ENCODE results near the gene ZNF497.
A peak's percentile ranks its signal among the peaks of the same experiment; 100 is the strongest.
"Not testable (repeated sequence)": the region's sequence is repeated elsewhere in the genome, so short reads cannot be mapped to it uniquely, and the experiment has no call there.

Gene ZNF497

DNA sequence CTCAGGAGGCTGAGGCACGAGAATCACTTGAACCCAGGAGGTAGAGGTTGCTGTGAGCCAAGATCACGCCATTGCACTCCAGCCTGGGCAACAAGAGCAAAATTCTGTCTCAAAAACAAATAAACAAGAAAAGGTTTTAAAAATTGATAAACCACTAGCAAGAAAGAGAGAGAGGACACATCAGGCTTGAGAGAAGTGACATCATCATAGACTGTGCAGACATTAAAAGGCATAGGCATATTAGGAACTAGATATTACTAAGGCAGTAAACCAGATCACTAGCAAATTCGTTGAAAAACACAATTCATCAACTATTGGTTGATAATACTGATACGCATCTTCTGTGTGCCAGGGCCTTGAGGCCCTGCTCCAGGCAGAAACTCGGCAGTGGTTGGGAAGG, 17.0 kb downstream of the ZNF497 start:
- DNase-seq: no peak

DNA sequence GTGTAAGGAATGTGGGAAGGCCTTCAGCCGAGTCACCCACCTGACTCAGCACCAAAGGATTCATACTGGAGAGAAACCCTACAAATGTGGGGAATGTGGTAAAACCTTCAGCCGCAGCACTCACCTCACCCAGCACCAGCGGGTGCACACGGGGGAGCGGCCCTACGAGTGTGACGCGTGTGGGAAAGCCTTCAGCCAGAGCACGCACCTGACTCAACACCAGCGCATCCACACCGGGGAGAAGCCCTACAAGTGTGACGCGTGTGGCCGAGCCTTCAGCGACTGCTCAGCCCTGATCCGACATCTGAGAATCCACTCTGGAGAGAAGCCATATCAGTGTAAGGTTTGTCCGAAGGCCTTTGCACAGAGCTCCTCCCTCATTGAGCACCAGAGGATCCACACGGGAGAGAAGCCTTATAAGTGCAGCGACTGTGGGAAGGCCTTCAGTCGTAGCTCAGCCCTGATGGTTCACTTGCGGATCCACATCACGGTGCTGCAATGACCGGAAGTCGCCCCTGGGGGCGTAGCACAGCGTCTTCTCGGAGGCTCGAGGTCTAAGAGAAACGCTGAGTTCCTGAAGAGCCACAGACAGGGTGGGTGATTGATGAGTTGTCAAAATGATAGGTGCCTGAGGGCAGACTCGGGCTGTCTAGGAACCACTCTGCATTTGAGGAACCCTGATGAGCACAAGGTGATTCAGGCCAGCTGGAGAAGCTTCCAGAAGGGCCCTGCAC, 23.6 kb downstream of the ZNF497 start:
- no peak for DNase-seq

DNA sequence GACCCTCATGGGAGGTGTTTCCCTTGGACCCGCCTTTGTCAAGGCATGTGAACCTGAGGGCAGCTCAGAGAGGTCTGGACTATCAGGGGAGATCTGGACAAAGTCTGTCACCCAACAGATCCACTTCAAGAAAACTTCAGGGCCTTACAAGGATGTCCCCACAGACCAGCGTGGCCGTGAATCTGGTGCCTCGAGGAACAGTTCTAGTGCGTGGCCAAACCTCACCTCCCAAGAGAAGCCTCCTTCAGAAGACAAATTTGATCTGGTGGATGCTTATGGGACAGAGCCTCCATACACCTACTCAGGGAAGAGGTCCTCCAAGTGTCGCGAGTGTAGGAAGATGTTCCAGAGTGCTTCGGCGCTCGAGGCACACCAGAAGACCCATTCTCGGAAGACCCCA, 24.2 kb downstream of the ZNF497 start:
- DNase-seq: no peak

DNA sequence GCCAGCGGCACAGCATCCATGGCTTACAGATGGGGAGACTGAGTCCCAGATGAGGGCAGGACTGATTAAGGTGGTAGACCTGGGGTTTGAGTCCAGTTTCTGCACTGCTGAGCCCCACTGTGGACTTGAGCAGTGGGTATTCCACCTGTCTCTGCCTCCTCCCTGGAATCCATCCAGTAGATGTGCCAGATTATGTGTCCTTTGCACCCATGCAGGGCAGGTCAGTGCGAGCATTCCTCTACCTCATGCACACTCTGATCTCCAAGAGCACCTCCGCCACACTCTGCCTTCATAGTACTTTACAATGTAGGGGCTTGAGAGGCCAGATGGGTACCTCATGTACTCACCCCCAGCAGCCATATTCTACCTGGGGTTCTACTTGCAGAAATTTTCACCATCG, 25.7 kb downstream of the ZNF497 start:
- no peak for DNase-seq

DNA sequence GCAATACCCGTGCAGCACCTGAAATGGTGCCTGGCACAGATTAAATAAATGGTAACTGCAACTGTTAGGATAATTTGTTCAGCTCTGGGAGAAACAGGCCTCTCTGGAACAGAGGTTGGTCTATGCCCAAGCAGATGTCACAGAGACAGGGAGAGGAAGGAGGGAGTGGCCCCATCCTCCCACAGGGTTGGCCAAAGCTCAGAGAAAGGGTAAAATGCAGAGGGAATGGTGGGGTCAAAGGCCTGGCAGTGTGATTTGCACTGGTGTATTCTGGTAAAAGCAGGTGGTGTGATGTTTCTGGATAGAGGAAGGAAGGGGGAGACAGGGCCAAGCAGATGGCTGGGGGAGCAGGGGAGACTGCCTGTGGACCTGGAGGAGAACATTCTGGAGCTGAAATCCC, 26.3 kb downstream of the ZNF497 start:
- no peak for DNase-seq

DNA sequence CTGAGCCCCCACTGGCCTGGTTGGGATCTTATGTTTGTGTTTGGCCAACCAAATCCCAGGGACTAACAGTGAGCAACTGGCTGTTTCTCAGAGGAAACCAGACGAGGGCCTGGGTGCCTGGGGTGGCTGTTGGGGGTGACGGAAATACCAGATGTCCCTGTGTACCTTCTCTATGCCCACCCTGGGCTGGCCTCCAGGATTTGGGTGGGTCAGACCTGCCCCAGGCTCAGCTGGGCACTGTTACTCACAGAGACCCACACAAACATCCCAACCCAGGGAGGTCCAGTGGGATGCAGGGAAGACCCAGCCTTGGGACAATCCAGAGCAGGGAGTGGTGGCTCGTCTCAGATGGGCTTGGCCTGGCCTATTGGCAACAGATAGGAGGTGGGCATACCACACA, 26.9 kb downstream of the ZNF497 start:
- no peak for DNase-seq

DNA sequence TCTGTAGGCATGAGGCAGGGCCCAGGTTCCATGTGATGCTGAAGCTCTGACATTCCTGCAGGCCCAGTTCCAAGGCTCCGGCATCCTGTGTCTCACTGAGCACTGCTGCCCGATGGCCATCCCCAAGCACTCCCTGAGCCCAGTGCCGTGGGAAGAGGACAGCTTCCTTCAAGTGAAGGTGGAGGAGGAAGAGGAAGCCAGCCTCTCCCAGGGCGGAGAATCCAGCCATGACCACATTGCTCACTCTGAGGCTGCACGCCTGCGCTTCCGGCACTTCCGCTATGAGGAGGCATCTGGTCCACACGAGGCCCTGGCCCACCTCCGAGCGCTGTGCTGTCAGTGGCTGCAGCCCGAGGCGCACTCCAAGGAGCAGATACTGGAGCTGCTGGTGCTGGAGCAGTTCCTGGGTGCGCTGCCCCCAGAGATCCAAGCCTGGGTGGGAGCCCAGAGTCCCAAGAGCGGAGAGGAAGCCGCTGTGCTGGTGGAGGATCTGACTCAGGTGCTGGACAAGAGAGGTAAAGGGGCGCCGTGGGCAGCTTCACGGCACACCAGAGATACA, 27.8 kb downstream of the ZNF497 start:
- DNase-seq: no peak

DNA sequence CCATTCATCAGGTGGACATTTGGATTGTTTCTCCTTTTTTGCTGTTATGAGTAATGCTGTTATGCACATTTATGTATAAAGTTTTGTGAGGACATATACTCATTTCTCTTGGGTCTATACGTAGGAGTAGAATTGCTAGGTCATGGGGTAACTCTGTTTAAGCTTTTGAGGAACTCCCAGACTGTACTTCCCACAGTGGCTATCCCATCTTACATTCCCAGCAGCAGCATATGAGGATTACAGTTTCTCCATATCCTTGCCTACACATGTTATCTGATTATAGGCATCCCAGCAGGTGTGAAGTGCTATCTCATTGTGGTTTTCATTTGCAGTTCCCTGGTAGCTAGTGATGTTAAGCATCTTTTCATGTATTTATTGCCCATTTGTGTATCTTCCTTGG, 29.9 kb downstream of the ZNF497 start:
- DNase-seq: no peak

DNA sequence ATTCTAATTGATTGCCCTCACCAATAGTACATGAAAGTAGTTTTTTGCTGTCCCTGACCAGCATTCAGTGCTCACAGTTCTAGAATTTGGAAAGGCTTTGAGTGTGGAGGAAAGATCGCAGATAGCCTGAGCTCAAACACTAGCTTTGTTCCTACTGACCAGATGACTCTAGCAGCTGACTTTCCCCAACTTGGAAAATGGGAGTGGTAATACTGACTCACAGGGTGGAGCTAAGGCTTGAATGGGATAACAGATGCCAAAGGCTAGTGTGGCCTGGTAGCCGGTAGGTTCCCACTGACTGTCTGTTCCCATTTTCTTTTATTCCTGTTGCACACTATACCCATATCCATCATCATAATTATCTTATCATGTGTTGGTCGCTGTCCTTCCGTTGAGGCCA, 32.1 kb downstream of the ZNF497 start:
- DNase-seq: no peak

DNA sequence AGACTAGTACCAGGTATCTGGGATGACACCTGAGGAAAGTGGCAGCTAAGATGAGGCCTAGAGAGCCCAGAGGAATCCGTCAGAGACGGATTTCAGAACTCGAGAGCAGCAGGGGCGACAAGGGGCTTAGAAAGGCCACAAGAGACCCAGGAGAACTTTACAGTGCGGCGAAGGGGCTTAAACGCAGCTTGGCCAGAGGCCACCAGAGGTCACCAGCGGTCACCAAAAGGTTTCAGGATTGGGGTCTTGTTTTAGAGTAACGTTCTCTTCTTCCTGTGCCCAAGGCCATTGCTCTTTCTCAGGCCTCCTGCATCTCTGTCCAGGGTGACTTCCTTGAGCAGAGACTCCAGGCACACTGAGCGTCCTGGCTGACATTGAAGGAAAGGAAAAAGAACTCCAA, 33.6 kb downstream of the ZNF497 start:
- DNase-seq: no peak

DNA sequence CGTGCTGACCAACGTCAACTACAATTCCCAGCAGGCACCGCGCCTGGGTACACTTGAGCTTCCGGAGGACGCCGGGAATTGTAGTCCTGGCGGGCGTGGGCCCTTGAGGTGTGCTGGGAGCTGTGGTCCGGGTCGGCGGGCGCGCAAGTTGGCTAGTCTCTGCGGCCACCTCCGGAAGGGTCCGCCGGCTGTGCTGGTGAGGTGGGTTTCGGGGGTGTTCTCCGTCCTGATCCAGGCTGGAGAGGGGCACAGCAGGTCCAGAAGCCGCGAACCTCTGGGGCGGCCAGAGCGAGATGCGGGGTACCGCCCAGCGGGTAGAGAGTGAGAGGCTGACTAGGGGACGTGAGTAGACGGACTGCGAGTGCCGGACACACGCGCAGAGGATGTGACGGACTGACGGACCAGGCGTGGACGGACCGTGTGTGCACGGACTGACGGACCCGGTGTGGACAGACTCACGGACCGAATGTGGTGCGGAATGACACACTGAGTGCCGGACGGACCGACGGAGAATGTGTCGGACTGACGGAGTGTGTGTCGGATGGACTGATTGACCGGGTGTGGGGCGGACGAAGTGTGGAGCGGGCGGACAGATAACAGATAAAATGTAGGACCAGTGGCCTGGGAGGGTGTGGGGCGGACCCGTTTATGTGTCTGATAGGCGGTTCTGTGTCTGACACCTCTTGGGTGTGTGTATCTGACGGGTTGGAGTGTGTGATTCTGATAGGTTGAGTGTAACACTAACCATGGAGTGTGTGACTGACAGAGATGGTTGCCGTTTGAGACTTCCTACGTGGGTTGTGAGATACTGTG, 35.4 kb downstream of the ZNF497 start, which contains the start of gene ZSCAN22:
Gene ZSCAN22 (plus strand): TSS at position 81 of the 813 bp plus-strand sequence. CDS start 7,809 bp downstream, outside the sequence.
- peak; percentile 89 for DNase-seq

DNA sequence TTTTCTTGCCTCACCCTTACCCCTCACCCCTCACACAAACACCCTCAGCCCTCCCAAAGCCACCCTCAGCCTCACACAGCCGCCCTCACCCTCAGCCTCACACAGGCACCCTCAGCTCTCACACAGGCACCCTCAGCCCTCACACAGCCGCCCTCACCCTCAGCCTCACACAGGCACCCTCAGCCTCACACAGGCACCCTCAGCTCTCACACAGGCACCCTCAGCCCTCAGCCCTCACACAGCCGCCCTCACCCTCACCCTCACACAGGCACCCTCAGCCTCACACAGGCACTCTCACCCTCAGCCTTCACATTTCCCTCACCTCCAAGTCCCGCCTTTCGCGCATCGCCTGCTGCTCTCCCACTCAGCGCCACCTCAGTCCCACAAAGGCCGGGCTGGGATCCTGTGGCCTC, 36.0 kb downstream of the ZNF497 start:
- no peak for DNase-seq

DNA sequence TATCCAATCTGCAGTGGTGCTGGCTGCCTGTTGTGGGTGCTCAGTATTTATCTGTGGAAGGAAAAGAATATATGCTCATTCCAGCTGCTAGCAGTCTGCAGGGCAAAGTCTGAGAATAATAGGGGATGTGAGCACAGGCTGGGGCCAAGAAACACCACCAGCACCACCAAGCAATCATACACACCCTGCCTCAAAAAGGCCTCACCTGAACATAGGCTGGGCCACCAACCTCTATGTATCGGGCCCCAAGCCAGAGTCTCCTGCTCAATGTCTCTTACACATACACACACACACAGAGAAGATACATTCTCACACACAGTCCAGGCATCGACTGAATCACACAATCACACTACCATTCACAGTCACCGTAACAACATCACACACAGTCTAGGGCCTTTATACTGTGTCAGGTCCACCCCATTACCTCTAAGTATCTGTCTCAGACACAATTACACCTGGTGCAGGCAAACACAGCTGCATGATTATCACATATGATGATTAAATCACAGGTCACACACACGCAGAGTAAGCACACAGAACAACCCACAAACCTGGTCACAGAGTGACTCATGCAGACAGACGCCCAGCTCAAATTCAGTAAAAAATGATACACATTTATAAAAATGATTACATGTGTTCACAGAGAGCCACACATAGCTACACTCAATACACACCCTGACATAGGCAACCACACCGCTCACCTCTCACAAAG, 37.1 kb downstream of the ZNF497 start:
- DNase-seq: no peak

DNA sequence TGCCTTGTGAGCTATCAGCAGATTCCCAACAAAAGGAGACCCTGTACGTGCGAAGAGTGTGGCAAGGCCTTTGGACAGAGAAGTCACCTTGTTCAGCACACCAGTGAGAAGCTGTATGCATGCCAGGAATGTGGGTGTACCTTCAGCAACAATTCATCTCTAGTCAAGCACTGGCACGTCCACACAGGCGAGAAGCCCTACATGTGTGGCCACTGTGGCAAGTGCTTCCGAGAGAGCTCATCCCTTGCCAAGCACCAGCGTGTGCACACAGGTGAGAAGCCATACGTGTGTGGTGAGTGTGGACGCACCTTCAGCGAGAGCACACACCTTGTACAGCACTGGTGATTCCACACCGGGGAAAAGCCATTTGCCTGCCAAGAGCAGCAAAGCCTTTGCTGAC, 43.3 kb downstream of the ZNF497 start:
- DNase-seq: no peak

DNA sequence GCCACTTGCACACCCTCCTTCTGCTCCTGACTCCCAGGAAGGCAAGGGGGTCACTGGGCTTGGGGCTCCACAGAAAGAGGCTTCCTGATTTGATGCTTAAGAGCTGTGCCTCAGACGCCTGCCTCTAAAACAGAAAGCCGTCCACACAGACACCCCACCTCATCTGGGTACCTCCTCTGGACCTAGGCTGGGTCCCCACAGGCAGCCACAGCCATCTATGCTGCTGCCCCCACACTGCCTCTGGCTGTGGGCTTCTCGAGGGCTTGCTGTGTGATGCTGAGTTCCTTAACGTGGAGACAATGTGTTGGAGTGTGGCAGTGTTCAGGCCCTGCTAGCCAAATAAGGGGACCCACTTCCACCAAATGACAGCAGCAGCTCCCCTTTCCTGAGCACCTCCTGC, 44.3 kb downstream of the ZNF497 start:
- DNase-seq: no peak

DNA sequence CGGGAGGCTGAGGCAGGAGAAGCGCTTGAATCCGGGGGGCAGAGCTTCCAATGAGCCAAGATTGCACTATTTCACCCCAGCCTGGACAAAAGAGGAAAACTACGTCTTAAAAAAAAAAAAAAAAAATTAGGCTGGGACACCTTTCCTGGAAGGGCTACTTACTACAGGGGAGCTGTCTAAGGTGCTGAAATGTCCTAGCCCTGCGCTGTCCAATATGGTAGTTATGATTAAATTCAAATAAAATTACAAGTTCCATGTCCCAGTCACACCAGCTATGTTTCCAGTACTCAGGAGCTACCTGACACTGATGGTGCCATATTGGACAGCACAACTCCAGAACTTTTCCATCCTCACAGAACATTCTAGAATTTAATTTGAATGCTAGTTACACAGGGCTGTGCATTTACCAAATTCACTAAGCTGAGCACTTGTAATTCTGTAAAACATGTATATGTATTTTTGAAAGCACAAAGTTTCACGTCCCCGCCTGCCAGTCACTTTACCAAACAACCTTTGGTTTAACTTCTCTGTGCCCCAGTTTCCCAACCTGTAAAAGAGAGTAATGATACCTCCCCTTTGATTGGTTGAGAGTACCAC, 45.0 kb downstream of the ZNF497 start:
- DNase-seq: no peak

DNA sequence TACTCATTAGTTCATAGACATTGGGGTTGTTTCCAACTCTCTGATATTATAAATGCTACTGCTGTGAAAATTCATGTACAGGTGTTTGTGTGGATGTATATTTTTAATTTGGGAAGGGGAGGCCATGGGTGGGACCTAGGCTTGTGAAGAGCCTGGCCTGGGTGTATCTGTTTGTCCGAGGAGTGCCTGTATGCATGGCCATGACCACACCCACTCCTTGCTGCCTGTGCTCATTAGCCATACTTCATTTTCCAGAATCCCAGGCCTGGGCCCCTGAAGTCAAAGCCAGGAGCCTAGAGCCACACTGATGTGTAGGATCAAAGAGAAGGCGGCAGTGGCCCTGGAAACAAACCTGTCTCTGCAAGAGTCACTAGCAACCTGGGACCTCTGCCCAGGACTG, 47.0 kb downstream of the ZNF497 start:
- DNase-seq: no peak

DNA sequence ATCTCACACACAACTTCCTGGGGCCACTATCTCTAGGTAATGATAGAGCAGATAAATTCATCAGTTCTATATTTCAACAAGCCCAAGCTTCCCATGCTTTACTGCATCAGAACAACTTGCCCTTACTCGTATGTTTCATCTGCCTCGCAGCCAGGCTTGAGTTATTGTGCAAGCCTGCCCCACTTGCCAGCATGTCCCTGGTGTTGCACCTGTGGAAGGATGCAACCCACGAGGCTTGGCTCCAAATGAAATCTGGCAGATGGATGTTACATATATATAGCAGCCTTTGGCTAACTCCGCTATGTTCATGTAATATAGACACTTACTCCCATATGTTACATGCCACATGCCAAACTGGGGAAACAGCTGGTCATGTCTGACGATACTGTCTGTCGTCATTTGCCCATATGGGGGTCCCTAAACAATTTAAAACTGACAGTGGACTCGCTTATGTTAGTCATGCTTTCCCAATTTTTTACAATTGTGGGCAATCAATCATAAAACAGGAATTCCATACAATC, 51.1 kb downstream of the ZNF497 start:
- DNase-seq: no peak

DNA sequence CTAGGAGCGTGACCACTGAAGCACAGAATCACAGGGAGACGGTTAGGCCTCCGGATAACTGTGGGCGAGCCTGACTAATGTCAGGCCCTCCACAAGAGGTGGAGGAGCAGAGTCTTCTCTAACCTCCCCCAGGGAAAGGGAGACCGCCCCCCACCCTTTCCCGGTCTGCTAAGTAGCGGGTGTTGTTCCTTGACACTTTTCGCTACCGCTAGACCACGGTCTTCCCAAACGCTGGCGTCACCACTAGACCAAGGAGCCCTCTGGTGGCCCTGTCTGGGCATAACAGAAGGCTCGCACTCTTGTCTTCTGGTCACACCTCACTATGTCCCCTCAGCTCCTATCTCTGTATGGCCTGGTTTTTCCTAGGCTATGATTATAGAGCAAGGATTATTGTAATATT, 51.9 kb downstream of the ZNF497 start:
- not testable (repeated sequence) for DNase-seq

DNA sequence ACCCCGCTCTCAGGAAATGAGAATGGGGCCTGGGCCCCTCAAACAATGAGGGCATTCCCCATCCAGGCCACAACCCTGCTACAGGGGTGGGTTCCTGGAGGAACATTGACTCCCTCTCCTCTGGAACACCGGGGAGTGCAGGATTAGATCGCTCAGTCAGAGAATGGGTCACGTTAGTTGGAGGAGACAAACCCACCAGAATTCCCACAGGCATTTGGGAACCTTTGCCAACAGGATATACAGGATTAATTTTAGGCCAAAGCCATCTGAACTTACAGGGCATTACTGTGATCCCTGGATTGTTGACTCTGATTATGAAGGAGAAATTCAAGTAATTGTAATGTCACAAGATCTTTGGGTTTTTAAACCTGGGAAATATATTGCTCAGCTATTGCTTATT, 54.8 kb downstream of the ZNF497 start:
- no peak for DNase-seq

DNA sequence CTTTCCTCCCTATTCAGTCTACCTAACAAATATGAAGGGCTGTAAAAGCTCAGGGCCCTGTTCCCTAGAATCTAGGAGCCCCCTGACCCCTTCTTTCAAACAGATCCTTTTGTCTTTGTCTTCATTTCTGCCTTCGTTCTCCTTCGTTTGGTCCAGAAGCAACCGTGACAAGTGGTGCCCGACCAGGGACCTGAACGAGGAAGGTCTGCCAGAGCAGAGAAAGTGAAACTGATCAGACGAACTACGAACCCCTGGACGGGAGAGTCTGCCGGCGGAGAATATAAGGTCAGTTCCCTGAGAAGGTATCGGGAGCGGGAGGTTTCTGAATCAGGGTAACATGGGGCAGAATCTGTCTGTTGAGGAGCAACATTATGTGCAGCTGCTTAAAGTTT, 56.6 kb downstream of the ZNF497 start:
- no peak for DNase-seq

DNA sequence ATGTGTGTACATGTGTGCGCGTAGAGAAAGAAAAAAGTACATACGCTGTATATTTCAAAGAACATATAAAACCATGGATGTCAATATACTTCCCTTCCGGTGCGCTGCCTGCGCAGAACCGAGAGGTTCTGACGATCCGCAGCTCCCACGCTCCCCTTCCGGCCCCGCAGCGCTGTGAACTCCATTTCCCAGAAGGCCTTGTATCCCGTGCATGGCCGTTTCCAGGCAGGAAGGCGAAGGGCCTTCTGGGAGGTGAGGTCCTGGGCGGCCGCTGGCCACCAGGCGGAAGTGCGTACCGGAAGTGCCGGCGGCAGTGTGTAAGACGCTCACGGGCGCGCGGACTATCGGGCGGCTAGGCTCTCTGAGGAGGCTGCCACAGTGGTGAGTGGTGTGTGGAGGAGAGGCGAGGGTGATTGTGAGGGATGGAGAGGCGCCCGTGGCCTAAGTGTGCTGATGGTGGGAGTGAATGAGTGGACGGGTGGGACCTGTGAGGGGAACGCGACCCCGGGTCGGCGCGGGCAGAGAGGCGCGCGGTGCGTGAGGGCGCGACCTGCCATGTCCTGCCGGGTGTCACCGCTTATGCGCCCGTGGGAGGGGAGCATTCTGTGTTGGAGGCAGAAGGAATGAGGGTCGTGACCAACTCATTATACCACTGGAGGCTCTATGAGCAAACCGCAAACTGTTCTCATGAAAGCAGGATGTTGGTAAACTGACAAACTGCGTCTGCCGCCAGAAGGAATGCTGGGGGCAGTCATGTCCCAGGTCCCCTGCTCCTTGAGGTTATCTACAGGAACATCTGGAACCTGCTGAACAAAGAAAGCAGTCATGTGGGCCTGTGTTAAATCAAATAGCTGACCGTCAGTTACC, 57.3 kb downstream of the ZNF497 start, which contains the start of gene ERVK3-1:
Gene ERVK3-1 (plus strand): TSS at position 313 of the 867 bp plus-strand sequence. CDS start 6,792 bp downstream, outside the sequence.
- DNase-seq: peak; percentile 93
